Measurements from ENCODE around the gene BSND. TPM values are rescaled to one million over a fixed set of nuclear protein-coding genes. Genes with fewer than 3 reads are reported as not detected.

BSND gene
- total RNA-seq, 4 donors from 2014 or later = not detected

GRCh38 chr1:55055084-55055882, 56.5 kb downstream of the BSND start:
- TF ChIP-seq POLR2A (IDR thresholded peaks at IDR 0.05) (no peak), CTCF (IDR thresholded peaks at IDR 0.05) (no peak), POLR2AphosphoS5 (IDR thresholded peaks at IDR 0.05) (no peak), EP300 (IDR thresholded peaks at IDR 0.05) (no peak)
- 80 to 93% methylated on average over 3 to 6 of the region's 12 CpGs for WGBS, 2 donors (ENCODE audit: low coverage in 1 of 2)
- Histone ChIP-seq H3K9me3 (no peaks in the 10 kb centered on the region), H3K36me3 (no peaks in the 10 kb centered on the region), H3K4me3 (no peak overlapping the region), H3K27me3 (no peaks in the 10 kb centered on the region), H3K4me1 (no peaks in the 10 kb centered on the region), H3K27ac (no peak overlapping the region)
- ATAC-seq = no peak

- ATAC-seq = no peak
- peaks cover 0 to 7% (median 5%) of the 10 kb centered on the region in 3 donors for H3K4me1 ChIP-seq
- no peaks in the 10 kb centered on the region for H3K9me3 ChIP-seq
- no peak overlapping the region for H3K4me3 ChIP-seq
- TF ChIP-seq POLR2AphosphoS5 (IDR thresholded peaks at IDR 0.05) = no peak
- WGBS, 2 donors (ENCODE audit: low coverage in 1 of 2) = 87 to 100% methylated on average over 1 to 3 of the region's 42 CpGs
- no peaks in the 10 kb centered on the region for H3K36me3 ChIP-seq
- no peak overlapping the region for H3K27ac ChIP-seq
- H3K27me3 ChIP-seq = no peaks in the 10 kb centered on the region
Measured at GRCh38 chr1:55055951-55056631, 57.4 kb downstream of the BSND start.

- H3K36me3 ChIP-seq = no peaks in the 10 kb centered on the region
- no peaks in the 10 kb centered on the region for H3K9me3 ChIP-seq
- no peak for TF ChIP-seq POLR2A (IDR thresholded peaks at IDR 0.05)
- no peak for TF ChIP-seq POLR2AphosphoS5 (IDR thresholded peaks at IDR 0.05)
- TF ChIP-seq CTCF (IDR thresholded peaks at IDR 0.05) = no peak
- no peak for TF ChIP-seq EP300 (IDR thresholded peaks at IDR 0.05)
- no peaks in the 10 kb centered on the region for H3K27me3 ChIP-seq
- H3K4me3 ChIP-seq = no peak overlapping the region
- ATAC-seq = no peak
- WGBS, 2 donors (ENCODE audit: low coverage in 1 of 2) = 89 to 100% methylated on average over 1 to 11 of the region's 20 CpGs
- peaks cover 0 to 12% (median 5%) of the 10 kb centered on the region in 3 donors for H3K4me1 ChIP-seq
- no peak overlapping the region for H3K27ac ChIP-seq
Measured at GRCh38 chr1:55056632-55056992, 57.9 kb downstream of the BSND start.

- WGBS, 2 donors (ENCODE audit: low coverage in 1 of 2) = 89% methylated on average over 11 of the region's 15 CpGs; no CpG with 5 or more reads in 1 of the 2 donors
- Histone ChIP-seq H3K36me3 (no peaks in the 10 kb centered on the region), H3K27me3 (no peaks in the 10 kb centered on the region), H3K27ac (no peak overlapping the region), H3K9me3 (no peaks in the 10 kb centered on the region), H3K4me1 (peaks cover 0 to 20% (median 5%) of the 10 kb centered on the region in 3 donors), H3K4me3 (no peak overlapping the region)
- no peak for TF ChIP-seq POLR2A (IDR thresholded peaks at IDR 0.05)
- TF ChIP-seq CTCF (IDR thresholded peaks at IDR 0.05) = no peak
- TF ChIP-seq POLR2AphosphoS5 (IDR thresholded peaks at IDR 0.05) = no peak
- no peak for ATAC-seq
Measured at GRCh38 chr1:55057270-55057955, 58.7 kb downstream of the BSND start.

GRCh38 chr1:55057956-55058298, 59.2 kb downstream of the BSND start:
- H3K27me3 ChIP-seq = no peaks in the 10 kb centered on the region
- H3K4me1 ChIP-seq = peaks cover 0 to 23% (median 5%) of the 10 kb centered on the region in 3 donors
- no peaks in the 10 kb centered on the region for H3K36me3 ChIP-seq
- H3K9me3 ChIP-seq = no peaks in the 10 kb centered on the region
- H3K27ac ChIP-seq = no peak overlapping the region
- no peak overlapping the region for H3K4me3 ChIP-seq
- TF ChIP-seq POLR2AphosphoS5 (IDR thresholded peaks at IDR 0.05) = no peak
- no peak for TF ChIP-seq POLR2A (IDR thresholded peaks at IDR 0.05)
- TF ChIP-seq CTCF (IDR thresholded peaks at IDR 0.05) = no peak
- TF ChIP-seq EP300 (IDR thresholded peaks at IDR 0.05) = no peak
- 47 to 90% methylated on average over 3 to 4 of the region's 6 CpGs for WGBS, 2 donors (ENCODE audit: low coverage in 1 of 2)
- ATAC-seq = no peak
